MCF 10A (cell line): Measurements from ENCODE around the gene COL6A1. TPM values are rescaled to one million over a fixed set of nuclear protein-coding genes. Genes with fewer than 3 reads are reported as not detected.

Experiments used
- BruUV-seq: library from RNA; stranded (reverse); fragments of 400-500 nt; replicated peaks from 2 replicates; lab custom pipeline; 2021; lab: Mats Ljungman, UMichigan
- CTCF ChIA-PET: fragments of 300-600 bp; sonication (Branson Sonifier 250); formaldehyde crosslinking; extraction: SDS; loops from one replicate; lab custom pipeline; 2021; ENCODE audit warnings: antibody characterized with exemption, inconsistent platforms; lab: Yijun Ruan, JAX
- POLR2A ChIA-PET: fragments of 300-600, 350-650 bp; sonication (Branson Sonifier 250); formaldehyde crosslinking; extraction: SDS; loops from one replicate; lab custom pipeline; 2020; ENCODE audit warnings: antibody characterized with exemption, inconsistent platforms; lab: Yijun Ruan, JAX
- DNase-seq: peaks from one replicate; pipeline ENCODE4 v3.0.0-alpha.2; 2018; ENCODE audit not compliant: unreplicated experiment
- H3K27ac Mint-ChIP-seq: one replicate; pipeline ENCODE4 v1.8.0; 2022; ENCODE audit warnings: mild to moderate bottlenecking, low read depth, mixed read lengths; ENCODE audit not compliant: unreplicated experiment
- H3K27me3 Mint-ChIP-seq: one replicate; pipeline ENCODE4 v1.8.0; 2022; ENCODE audit warnings: mixed read lengths; ENCODE audit not compliant: insufficient read depth, unreplicated experiment
- H3K36me3 Mint-ChIP-seq: one replicate; pipeline ENCODE4 v1.8.0; 2022; ENCODE audit warnings: mild to moderate bottlenecking, moderate library complexity, mixed read lengths; ENCODE audit not compliant: insufficient read depth, unreplicated experiment
- H3K4me1 Mint-ChIP-seq: one replicate; pipeline ENCODE4 v1.8.0; 2022; ENCODE audit warnings: mixed read lengths; ENCODE audit not compliant: insufficient read depth, unreplicated experiment
- H3K4me3 Mint-ChIP-seq: one replicate; pipeline ENCODE4 v1.8.0; 2022; ENCODE audit warnings: mild to moderate bottlenecking, moderate library complexity, mixed read lengths; ENCODE audit not compliant: unreplicated experiment
- H3K9me3 Mint-ChIP-seq: one replicate; pipeline ENCODE4 v1.8.0; 2022; ENCODE audit warnings: mixed read lengths; ENCODE audit not compliant: unreplicated experiment
- intact Hi-C: fragments of 100-400 bp; cut with micrococcal nuclease; formaldehyde crosslinking; loops from 2 replicates; pipeline ENCODE4 v1.14.1; 2022
- total RNA-seq: library from RNA; stranded (reverse); gene quantifications from 2 replicates; pipeline ENCODE4 v1.2.3, GENCODE V29; 2022
- TF ChIP-seq, protein P1 (sequence below): fragments of 200-600 bp; IDR thresholded peaks from one replicate; pipeline ENCODE4 v1.8.0; 2022; ENCODE audit warnings: antibody characterized with exemption, mild to moderate bottlenecking; ENCODE audit not compliant: unreplicated experiment

The COL6A1 gene
- total RNA-seq, 1 experiment from 2014 or later = 3.2 TPM

DNA sequence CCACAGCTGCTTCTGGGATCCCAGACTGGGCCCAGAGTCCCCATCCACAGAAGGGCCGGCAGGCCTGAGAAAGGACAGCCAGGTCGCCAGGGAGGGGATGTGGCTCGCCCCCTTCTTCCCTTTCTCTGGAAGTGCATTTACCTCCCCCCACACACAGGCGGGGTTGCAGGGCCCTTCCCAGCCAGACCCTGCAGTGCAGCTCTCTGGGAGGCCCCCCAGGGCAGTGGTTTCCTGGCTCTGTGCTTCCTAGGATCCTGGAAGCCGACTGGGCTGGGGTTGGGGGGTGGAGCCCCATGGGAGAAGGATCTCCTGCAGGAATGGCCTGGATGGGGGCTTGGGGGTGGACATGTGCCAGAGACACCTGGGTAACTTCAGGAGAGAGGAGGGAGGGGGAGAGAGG lies 4.2 kb upstream of the COL6A1 start:
- Mint-ChIP-seq H3K36me3 (no peaks in the 10 kb centered on the region), H3K9me3 (no peaks in the 10 kb centered on the region), H3K27ac (no peak overlapping the region), H3K4me1 (no peaks in the 10 kb centered on the region), H3K4me3 (no peak overlapping the region), H3K27me3 (peaks cover 14% of the 10 kb centered on the region)
- TF ChIP-seq, protein P1, sequence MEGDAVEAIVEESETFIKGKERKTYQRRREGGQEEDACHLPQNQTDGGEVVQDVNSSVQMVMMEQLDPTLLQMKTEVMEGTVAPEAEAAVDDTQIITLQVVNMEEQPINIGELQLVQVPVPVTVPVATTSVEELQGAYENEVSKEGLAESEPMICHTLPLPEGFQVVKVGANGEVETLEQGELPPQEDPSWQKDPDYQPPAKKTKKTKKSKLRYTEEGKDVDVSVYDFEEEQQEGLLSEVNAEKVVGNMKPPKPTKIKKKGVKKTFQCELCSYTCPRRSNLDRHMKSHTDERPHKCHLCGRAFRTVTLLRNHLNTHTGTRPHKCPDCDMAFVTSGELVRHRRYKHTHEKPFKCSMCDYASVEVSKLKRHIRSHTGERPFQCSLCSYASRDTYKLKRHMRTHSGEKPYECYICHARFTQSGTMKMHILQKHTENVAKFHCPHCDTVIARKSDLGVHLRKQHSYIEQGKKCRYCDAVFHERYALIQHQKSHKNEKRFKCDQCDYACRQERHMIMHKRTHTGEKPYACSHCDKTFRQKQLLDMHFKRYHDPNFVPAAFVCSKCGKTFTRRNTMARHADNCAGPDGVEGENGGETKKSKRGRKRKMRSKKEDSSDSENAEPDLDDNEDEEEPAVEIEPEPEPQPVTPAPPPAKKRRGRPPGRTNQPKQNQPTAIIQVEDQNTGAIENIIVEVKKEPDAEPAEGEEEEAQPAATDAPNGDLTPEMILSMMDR = no peak
- no TSS peak for BruUV-seq
- no peak for DNase-seq
- intact Hi-C loops = no loop called here
- ChIA-PET POLR2A (no interaction called here), CTCF (no interaction called here)

DNA sequence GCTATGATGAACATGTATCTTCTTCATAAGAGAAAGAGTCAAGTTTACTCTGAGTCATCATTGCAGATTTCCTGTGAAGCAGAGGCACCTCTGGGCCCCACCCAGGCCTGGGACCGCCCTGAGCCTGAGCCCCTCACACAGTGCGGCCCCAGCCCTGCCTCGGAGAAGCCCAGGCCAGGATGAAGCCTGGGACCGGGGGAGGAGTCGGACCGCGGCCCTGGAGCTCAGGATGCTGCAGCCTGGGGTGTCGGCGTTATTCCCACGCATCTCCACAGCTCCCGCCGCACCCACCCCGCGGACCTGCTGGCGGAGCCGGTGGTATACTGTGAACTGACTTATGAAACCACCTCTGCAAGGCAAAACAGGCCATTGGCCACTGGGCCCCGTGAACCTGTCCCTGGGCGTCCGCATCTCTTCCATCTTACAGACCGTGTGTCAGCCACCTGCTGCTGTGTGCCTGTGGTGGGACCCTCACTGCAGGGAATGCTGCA lies 2.4 kb upstream of the COL6A1 start:
- Mint-ChIP-seq H3K9me3 (no peaks in the 10 kb centered on the region), H3K4me1 (no peaks in the 10 kb centered on the region), H3K36me3 (no peaks in the 10 kb centered on the region), H3K4me3 (no peak overlapping the region), H3K27ac (no peak overlapping the region), H3K27me3 (peaks cover 17% of the 10 kb centered on the region)
- ChIA-PET CTCF (interaction anchor here (0.6 kb wide), 1 partner anchor 28 kb away, joined by 3 read pairs; no protein-coding TSS in a partner anchor), POLR2A (no interaction called here)
- DNase-seq = no peak
- TF ChIP-seq, protein P1 = no peak
- intact Hi-C loops = no loop called here
- no TSS peak for BruUV-seq

DNA sequence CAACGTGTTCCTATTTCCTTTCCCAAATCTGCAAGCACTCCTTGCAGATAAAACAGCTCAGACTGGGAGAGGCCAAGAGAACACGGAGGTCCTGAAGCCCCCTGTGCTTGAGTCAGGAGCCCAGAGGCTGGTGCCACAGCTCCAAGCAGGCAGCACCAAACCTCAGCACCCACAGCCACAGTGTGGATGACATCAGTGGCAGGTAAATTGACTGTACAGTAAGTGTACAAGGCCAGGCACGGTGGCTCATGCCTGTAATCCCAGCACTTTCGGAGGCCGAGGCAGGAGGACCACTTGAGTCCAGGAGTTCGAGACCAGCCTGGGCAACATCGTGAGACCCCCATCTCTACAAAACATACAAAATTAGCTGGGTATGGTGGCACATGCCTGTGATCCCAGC lies 1.9 kb upstream of the COL6A1 start:
- CTCF ChIA-PET = interaction anchor here (2.0 kb wide), 1 partner anchor 9 kb away, joined by 13 read pairs; no protein-coding TSS in a partner anchor
- Mint-ChIP-seq H3K27ac (no peak overlapping the region), H3K4me3 (no peak overlapping the region), H3K36me3 (no peaks in the 10 kb centered on the region), H3K9me3 (no peaks in the 10 kb centered on the region), H3K27me3 (peaks cover 21% of the 10 kb centered on the region), H3K4me1 (no peaks in the 10 kb centered on the region)
- TF ChIP-seq, protein P1 = no peak
- no TSS peak for BruUV-seq
- POLR2A ChIA-PET = interaction anchor here (0.7 kb wide), 1 partner anchor 151 kb away, joined by 3 read pairs; no protein-coding TSS in a partner anchor
- intact Hi-C loops = no loop called here
- no peak for DNase-seq

DNA sequence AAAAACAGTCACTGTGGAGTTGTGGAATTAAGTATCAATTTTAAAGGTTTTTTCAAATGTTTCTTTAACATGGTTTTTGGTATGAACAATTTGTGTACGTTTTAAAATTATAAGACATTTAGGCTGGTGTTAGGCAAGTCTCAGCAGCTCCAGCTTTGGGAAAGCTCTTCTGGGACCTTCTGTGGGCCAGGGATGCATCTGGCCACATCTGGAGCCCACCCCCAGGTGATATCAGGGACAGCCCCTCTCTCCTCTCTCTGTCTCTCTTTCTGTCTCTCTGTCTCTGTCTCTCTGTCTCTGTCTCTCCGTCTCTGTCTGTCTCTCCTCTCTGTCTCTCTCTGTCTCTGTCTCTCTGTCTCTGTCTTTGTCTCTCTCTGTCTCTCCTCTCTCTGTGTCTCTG lies 1.3 kb upstream of the COL6A1 start:
- no peak overlapping the region for H3K27ac Mint-ChIP-seq
- intact Hi-C loops = no loop called here
- ChIA-PET POLR2A (interaction anchor here (0.7 kb wide), 1 partner anchor 150 kb away, joined by 3 read pairs; no protein-coding TSS in a partner anchor), CTCF (interaction anchor here (2.0 kb wide), 1 partner anchor 10 kb away, joined by 13 read pairs; no protein-coding TSS in a partner anchor)
- peaks cover 4% of the 10 kb centered on the region for H3K36me3 Mint-ChIP-seq
- BruUV-seq = no TSS peak
- no peak for DNase-seq
- H3K4me1 Mint-ChIP-seq = no peaks in the 10 kb centered on the region
- no peak overlapping the region for H3K4me3 Mint-ChIP-seq
- H3K9me3 Mint-ChIP-seq = no peaks in the 10 kb centered on the region
- TF ChIP-seq, protein P1 = no peak
- H3K27me3 Mint-ChIP-seq = peaks cover 24% of the 10 kb centered on the region
